HUES6 (cell line): ENCODE measurements around the gene FMNL2.

Experiments used
- H3K27ac ChIP-seq: 2 replicates; pipeline ENCODE4 v1.7.0; 2013; ENCODE audit warnings: low read depth, mild to moderate bottlenecking, low read length, inconsistent platforms
- H3K27me3 ChIP-seq: 2 replicates; pipeline ENCODE4 v1.6.1; 2013; ENCODE audit warnings: low read length; ENCODE audit not compliant: control insufficient read depth, insufficient read depth
- H3K36me3 ChIP-seq: 2 replicates; pipeline ENCODE4 v1.6.1; 2013; ENCODE audit warnings: low read length; ENCODE audit not compliant: control insufficient read depth, insufficient read depth
- H3K4me1 ChIP-seq: 2 replicates; pipeline ENCODE4 v1.6.1; 2013; ENCODE audit warnings: low read length; ENCODE audit not compliant: control insufficient read depth, insufficient read depth
- H3K4me3 ChIP-seq: 2 replicates; pipeline ENCODE4 v1.5.1; 2013; ENCODE audit warnings: low read depth, low read length
- H3K9ac ChIP-seq: one replicate; pipeline ENCODE4 v1.6.1; 2013; ENCODE audit warnings: mild to moderate bottlenecking, low read length
- H3K9me3 ChIP-seq: 2 replicates; pipeline ENCODE4 v1.6.1; 2013; ENCODE audit warnings: low read depth, low read length; ENCODE audit not compliant: control insufficient read depth, insufficient read depth

FMNL2 gene

GRCh38 chr2:152464851-152465470, 130.0 kb downstream of the FMNL2 start:
- peaks cover 60% of the 10 kb centered on the region for H3K4me1 ChIP-seq
- H3K4me3 ChIP-seq = no peak overlapping the region
- no peaks in the 10 kb centered on the region for H3K9me3 ChIP-seq
- H3K27me3 ChIP-seq = no peaks in the 10 kb centered on the region
- H3K27ac ChIP-seq = no peak overlapping the region
- H3K36me3 ChIP-seq = no peaks in the 10 kb centered on the region
- H3K9ac ChIP-seq = no peak overlapping the region

GRCh38 chr2:152465541-152465940, 130.6 kb downstream of the FMNL2 start:
- Histone ChIP-seq H3K4me3 (no peak overlapping the region), H3K27ac (no peak overlapping the region), H3K9me3 (no peaks in the 10 kb centered on the region), H3K27me3 (no peaks in the 10 kb centered on the region), H3K36me3 (no peaks in the 10 kb centered on the region), H3K4me1 (peaks cover 61% of the 10 kb centered on the region), H3K9ac (no peak overlapping the region)

- Histone ChIP-seq H3K9me3 (no peaks in the 10 kb centered on the region), H3K9ac (no peak overlapping the region), H3K27ac (no peak overlapping the region), H3K36me3 (no peaks in the 10 kb centered on the region), H3K27me3 (no peaks in the 10 kb centered on the region), H3K4me1 (peaks cover 66% of the 10 kb centered on the region), H3K4me3 (no peak overlapping the region)
These were observed 131.1 kb downstream of the FMNL2 start for GRCh38 chr2:152466041-152466440.

- Histone ChIP-seq H3K4me1 (peaks cover 73% of the 10 kb centered on the region), H3K4me3 (no peak overlapping the region), H3K9me3 (no peaks in the 10 kb centered on the region), H3K27me3 (no peaks in the 10 kb centered on the region), H3K9ac (no peak overlapping the region), H3K36me3 (no peaks in the 10 kb centered on the region), H3K27ac (no peak overlapping the region)
These were observed 132.2 kb downstream of the FMNL2 start for GRCh38 chr2:152466980-152467676.

GRCh38 chr2:152467677-152468410, 132.9 kb downstream of the FMNL2 start:
- Histone ChIP-seq H3K9ac (no peak overlapping the region), H3K36me3 (no peaks in the 10 kb centered on the region), H3K4me1 (peaks cover 79% of the 10 kb centered on the region), H3K4me3 (no peak overlapping the region), H3K27me3 (no peaks in the 10 kb centered on the region), H3K9me3 (no peaks in the 10 kb centered on the region), H3K27ac (no peak overlapping the region)

GRCh38 chr2:152468899-152469692, 134.1 kb downstream of the FMNL2 start:
- Histone ChIP-seq H3K27ac (no peak overlapping the region), H3K9me3 (no peaks in the 10 kb centered on the region), H3K27me3 (no peaks in the 10 kb centered on the region), H3K9ac (no peak overlapping the region), H3K4me3 (no peak overlapping the region), H3K36me3 (no peaks in the 10 kb centered on the region), H3K4me1 (peaks cover 79% of the 10 kb centered on the region)

GRCh38 chr2:152470861-152471854, 136.2 kb downstream of the FMNL2 start:
- Histone ChIP-seq H3K9me3 (no peaks in the 10 kb centered on the region), H3K27me3 (no peaks in the 10 kb centered on the region), H3K9ac (no peak overlapping the region), H3K4me3 (no peak overlapping the region), H3K36me3 (no peaks in the 10 kb centered on the region), H3K4me1 (peaks cover 61% of the 10 kb centered on the region), H3K27ac (no peak overlapping the region)

- Histone ChIP-seq H3K4me1 (peaks cover 47% of the 10 kb centered on the region), H3K27ac (no peak overlapping the region), H3K9me3 (no peaks in the 10 kb centered on the region)
These were observed 137.5 kb downstream of the FMNL2 start for GRCh38 chr2:152472481-152472887.

GRCh38 chr2:152473151-152473857, 138.3 kb downstream of the FMNL2 start:
- Histone ChIP-seq H3K4me1 (peaks cover 39% of the 10 kb centered on the region), H3K36me3 (no peaks in the 10 kb centered on the region), H3K9me3 (no peaks in the 10 kb centered on the region), H3K27me3 (no peaks in the 10 kb centered on the region), H3K27ac (no peak overlapping the region), H3K9ac (no peak overlapping the region), H3K4me3 (no peak overlapping the region)

More at GRCh38 chr2:152472481-152472887, 137.5 kb downstream of the FMNL2 start:
- H3K36me3 ChIP-seq = no peaks in the 10 kb centered on the region
- H3K4me3 ChIP-seq = no peak overlapping the region
- H3K27me3 ChIP-seq = no peaks in the 10 kb centered on the region
- H3K9ac ChIP-seq = no peak overlapping the region
